Measurements from ENCODE around the gene TRIM54.

GRCh38 chr2:27261241-27261925, 20.8 kb upstream of the TRIM54 start:
- TF ChIP-seq CTCF (IDR thresholded peaks at IDR 0.05), result no peak
- TF ChIP-seq POLR2A (IDR thresholded peaks at IDR 0.05), result no peak

Measured in lower leg skin (tissue), 3 donors.